Lung (tissue), 12 donors: ENCODE data around the gene ADAM30. TPM values are rescaled to one million over a fixed set of nuclear protein-coding genes. Genes with fewer than 3 reads are reported as not detected.

ENCODE experiments used
- ATAC-seq: fragments of 200-7000 bp; cut with Tn5 transposase; one replicate; pipeline ENCODE4 v1.9.1; 2020; ENCODE audit warnings: moderate number of reproducible peaks; ENCODE audit not compliant: insufficient read depth, low FRiP score
- DNase-seq, 3 donors: peaks; one replicate each; pipeline ENCODE4 v3.0.0-alpha.2; 2013 to 2017
- H3K27ac ChIP-seq, 2 donors: one replicate each; pipeline ENCODE4 v1.5.1; 2013; ENCODE audit warnings: mild to moderate bottlenecking in 2 of 2, moderate library complexity in 2 of 2, control low read depth in 1 of 2, inconsistent platforms in 1 of 2, low read depth in 1 of 2, low read length in 1 of 2
- H3K27me3 ChIP-seq, 3 donors: one replicate each; pipeline ENCODE4 v1.5.1; 2013; ENCODE audit warnings: low read length in 2 of 3; ENCODE audit not compliant: control insufficient read depth in 3 of 3, insufficient read depth in 3 of 3
- H3K36me3 ChIP-seq, 4 donors: one replicate each; pipeline ENCODE4 v1.5.1; 2013; ENCODE audit warnings: low read length in 4 of 4, mild to moderate bottlenecking in 1 of 4, moderate library complexity in 1 of 4; ENCODE audit not compliant: control insufficient read depth in 4 of 4, insufficient read depth in 4 of 4
- H3K4me1 ChIP-seq, 5 donors: one replicate each; pipeline ENCODE4 v1.5.1; 2013; ENCODE audit warnings: low read length in 5 of 5, mild to moderate bottlenecking in 2 of 5, moderate library complexity in 1 of 5; ENCODE audit not compliant: control insufficient read depth in 5 of 5, insufficient read depth in 5 of 5
- H3K4me3 ChIP-seq: one replicate; pipeline ENCODE4 v1.5.1; 2013; ENCODE audit warnings: mild to moderate bottlenecking, control low read depth, moderate library complexity
- H3K9ac ChIP-seq, 2 donors: one replicate each; pipeline ENCODE4 v1.5.1; 2013; ENCODE audit warnings: low read length in 2 of 2, control low read depth in 1 of 2; ENCODE audit not compliant: insufficient read depth in 1 of 2
- H3K9me3 ChIP-seq, 4 donors: one replicate each; pipeline ENCODE4 v1.5.1; 2013; ENCODE audit warnings: low read length in 3 of 4, mild to moderate bottlenecking in 1 of 4, moderate library complexity in 1 of 4; ENCODE audit not compliant: control insufficient read depth in 4 of 4, insufficient read depth in 3 of 4
- WGBS, 2 donors: extraction: QIAGEN DNeasy Blood & Tissue Kit; methylation state at CpG; one replicate each; pipeline ENCODE4 v1.1.7; 2013; 5-methylcytosine and 5-hydroxymethylcytosine counted together
- polyA plus RNA-seq, 2 donors: library from polyadenylated mRNA; stranded (reverse); fragments of 200-250 nt; gene quantifications; one replicate each; pipeline ENCODE4 v1.2.1, GENCODE V29; 2013
- total RNA-seq, 2 donors: library from RNA; depleted of rRNA in 1 of 2; stranded (reverse); fragments of >200 nt in 1 of 2; gene quantifications; one replicate each; pipeline ENCODE4 v1.2.1, GENCODE V29; 2014 to 2021
- TF ChIP-seq, protein P1 (sequence below): IDR thresholded peaks from 2 replicates; pipeline ENCODE4 v1.5.1; 2012; ENCODE audit warnings: mild to moderate bottlenecking; ENCODE audit errors: control extremely low read depth, extremely low read depth
- donor health status: control.
- donor health status: control.
- donor health status: Bipolar disorder and iron deficiency.
- donor health status: healthy.
- donor health status: DM: yes; HTN: yes; CAD: no.

The ADAM30 gene
- total and polyA plus RNA-seq, 4 donors: not detected

DNA sequence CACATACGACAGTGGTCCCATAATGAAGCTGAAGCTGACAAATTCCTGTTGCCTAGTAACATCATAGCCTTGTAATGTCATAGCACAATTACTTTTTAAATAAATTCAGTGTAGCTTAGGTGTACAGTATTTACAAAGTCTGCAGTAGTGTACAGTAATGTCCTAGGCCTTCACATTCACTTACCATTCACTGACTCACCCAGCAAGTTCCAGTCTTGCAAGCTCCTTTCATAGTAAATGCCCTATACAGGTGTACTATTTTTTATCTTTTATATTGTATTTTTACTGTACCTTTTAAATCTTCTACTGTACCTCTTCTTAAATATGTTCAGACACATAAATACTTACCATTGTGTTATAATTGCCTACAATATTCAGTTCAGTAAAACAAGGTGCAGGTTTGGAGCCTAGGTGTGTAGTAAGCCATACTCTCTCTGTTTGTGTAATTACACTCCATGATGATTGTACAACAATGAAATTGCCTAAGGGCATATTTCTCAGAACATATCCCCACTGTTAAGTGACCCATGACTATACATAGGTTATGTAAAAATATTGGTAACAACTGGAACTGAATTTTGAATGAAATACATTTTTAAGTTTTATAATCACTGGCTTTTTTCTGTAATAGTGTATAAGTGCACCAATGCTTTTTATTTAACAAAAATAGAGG, 33.5 kb upstream of the ADAM30 start:
- no peak for ATAC-seq
- WGBS, 2 donors: 93 to 100% methylated on average over 1 of the region's 1 CpG

DNA sequence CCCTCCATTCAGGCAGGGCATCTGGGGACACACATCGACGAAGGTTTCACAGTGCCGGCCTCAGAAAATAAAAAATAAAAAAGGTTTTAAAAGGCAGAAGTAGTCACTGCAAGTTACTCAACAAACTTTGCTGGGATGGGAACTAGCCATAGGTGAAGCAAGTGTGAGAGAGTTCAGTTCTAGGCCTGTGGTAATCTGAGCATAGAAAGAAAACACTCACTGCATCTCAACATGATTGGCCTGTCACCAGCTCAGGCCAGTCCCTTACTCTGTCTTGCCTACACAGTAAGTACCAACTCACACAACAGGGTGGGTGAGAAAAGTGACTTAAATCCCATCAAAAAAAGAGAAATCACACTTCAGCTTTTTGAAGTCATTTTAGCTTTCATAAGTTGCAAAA, 30.2 kb upstream of the ADAM30 start:
- WGBS, 2 donors: 77 to 92% methylated on average over 3 of the region's 3 CpGs
- TF ChIP-seq, protein P1, sequence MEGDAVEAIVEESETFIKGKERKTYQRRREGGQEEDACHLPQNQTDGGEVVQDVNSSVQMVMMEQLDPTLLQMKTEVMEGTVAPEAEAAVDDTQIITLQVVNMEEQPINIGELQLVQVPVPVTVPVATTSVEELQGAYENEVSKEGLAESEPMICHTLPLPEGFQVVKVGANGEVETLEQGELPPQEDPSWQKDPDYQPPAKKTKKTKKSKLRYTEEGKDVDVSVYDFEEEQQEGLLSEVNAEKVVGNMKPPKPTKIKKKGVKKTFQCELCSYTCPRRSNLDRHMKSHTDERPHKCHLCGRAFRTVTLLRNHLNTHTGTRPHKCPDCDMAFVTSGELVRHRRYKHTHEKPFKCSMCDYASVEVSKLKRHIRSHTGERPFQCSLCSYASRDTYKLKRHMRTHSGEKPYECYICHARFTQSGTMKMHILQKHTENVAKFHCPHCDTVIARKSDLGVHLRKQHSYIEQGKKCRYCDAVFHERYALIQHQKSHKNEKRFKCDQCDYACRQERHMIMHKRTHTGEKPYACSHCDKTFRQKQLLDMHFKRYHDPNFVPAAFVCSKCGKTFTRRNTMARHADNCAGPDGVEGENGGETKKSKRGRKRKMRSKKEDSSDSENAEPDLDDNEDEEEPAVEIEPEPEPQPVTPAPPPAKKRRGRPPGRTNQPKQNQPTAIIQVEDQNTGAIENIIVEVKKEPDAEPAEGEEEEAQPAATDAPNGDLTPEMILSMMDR: no peak
- DNase-seq: no peak
- H3K27ac ChIP-seq: no peak overlapping the region
- H3K9me3 ChIP-seq: peaks cover 0 to 4% (median 0%) of the 10 kb centered on the region in 4 donors
- peaks cover 25 to 66% (median 45%) of the 10 kb centered on the region in 4 donors for H3K36me3 ChIP-seq
- no peak overlapping the region for H3K9ac ChIP-seq
- H3K4me3 ChIP-seq: no peak overlapping the region
- no peaks in the 10 kb centered on the region for H3K4me1 ChIP-seq
- no peak for ATAC-seq
- H3K27me3 ChIP-seq: no peaks in the 10 kb centered on the region

More for the DNA sequence above, 33.5 kb upstream of the ADAM30 start:
- peaks cover 3 to 4% (median 3%) of the 10 kb centered on the region in 4 donors for H3K9me3 ChIP-seq
- no peaks in the 10 kb centered on the region for H3K4me1 ChIP-seq
- no peak for DNase-seq
- H3K27ac ChIP-seq: no peak overlapping the region
- no peak overlapping the region for H3K9ac ChIP-seq
- no peak overlapping the region for H3K4me3 ChIP-seq
- no peaks in the 10 kb centered on the region for H3K27me3 ChIP-seq
- peaks cover 24 to 62% (median 37%) of the 10 kb centered on the region in 4 donors for H3K36me3 ChIP-seq
- TF ChIP-seq, protein P1: no peak

DNA sequence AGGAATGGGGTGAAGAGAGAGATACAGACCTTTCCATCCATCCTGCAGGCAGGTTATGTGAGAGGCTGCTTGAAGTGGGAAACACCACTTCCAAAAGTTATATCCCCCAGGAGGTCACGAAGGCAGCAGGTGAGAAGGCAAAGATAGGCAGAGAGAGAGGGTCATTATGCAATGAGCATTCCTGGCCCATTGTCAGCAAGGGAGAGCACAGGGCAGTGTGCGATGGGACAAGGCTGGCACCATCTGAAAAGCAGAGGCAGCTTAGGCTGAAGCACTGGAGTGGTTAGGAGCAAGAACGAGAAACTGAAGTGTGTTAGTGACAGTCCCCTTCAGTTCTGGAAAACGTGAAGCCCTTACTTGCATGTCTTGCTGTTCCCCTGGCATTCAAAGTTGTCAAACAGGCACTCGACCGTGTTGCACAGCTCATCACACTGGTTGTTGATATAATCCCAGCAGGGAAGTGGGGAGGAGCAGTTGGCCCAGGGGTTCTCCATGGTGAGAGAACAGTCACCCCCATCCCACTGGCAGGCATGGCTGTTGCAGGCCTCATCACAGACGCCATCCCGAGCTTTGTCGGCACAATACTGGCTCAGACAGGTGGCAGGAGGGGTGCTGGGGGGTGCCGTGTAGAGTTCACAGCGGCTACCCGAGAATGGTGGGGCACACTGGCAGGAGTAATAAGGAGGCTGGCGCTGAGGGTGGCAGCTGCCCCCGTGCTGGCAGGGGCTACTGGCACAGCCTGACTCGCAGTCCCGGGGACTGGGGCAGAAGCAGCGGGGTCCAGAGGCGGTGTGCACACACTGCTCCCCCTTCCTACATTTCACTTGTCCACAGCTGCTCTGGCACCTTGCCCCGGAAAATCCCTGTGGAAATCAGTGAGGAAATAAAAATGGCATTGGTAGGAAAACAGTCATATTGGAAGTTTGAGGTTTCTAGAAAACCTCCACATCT, 28.9 kb upstream of the ADAM30 start:
- H3K4me3 ChIP-seq: no peak overlapping the region
- no peak overlapping the region for H3K27ac ChIP-seq
- H3K27me3 ChIP-seq: no peaks in the 10 kb centered on the region
- TF ChIP-seq, protein P1: no peak
- no peak for ATAC-seq
- no peak overlapping the region for H3K9ac ChIP-seq
- peaks cover 0 to 4% (median 0%) of the 10 kb centered on the region in 4 donors for H3K9me3 ChIP-seq
- 90 to 92% methylated on average over 18 to 19 of the region's 19 CpGs for WGBS, 2 donors
- H3K36me3 ChIP-seq: peaks cover 31 to 78% (median 52%) of the 10 kb centered on the region in 4 donors
- H3K4me1 ChIP-seq: no peaks in the 10 kb centered on the region
- DNase-seq: peak in 1 of 3 donors; percentile 4
